GM19395 (cell line): ENCODE results near the gene PGLYRP1.

Experiments
- ATAC-seq: cut with Tn5 transposase; IDR thresholded peaks from one replicate; pipeline ENCODE4 v1.9.1; 2021; ENCODE audit warnings: mild to moderate bottlenecking, moderate library complexity; ENCODE audit not compliant: unreplicated experiment

The PGLYRP1 gene, protein sequence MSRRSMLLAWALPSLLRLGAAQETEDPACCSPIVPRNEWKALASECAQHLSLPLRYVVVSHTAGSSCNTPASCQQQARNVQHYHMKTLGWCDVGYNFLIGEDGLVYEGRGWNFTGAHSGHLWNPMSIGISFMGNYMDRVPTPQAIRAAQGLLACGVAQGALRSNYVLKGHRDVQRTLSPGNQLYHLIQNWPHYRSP

DNA sequence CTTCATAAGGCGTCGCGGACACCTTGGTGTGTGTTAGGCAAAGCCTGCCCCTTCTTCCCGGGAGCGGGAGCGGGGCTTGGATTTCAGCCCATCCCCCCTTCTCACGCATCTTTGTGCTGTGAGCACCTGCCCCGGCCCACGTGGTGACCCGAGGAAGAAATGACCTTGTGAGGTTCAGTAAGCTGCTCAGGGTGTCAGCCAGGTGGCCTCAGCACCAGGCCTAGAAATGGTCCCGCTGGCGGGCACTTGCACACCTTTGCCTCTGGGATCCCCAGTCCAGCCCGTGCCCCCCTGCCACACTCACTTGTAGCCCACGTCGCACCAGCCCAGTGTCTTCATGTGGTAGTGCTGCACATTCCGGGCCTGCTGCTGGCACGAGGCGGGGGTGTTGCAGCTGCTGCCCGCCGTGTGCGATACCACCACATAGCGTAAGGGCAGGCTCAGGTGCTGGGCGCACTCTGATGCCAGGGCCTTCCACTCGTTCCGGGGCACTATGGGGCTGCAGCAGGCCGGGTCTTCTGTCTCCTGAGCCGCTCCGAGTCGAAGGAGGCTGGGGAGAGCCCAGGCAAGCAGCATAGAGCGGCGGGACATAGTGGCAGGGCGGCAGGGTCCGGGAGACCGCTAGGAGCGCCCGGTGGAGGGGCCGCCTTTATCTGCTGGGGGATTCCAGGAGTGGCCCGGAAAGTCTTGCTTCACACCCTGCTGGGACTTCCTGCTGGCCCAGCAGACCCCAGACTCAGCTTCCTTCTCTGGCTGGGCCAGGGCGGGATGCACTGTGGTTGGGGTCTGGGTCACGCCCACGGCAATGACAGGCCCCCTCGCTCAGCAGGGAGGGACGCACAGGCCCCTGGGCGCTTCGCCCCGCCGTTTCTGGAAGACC is at the start of gene PGLYRP1:
TSS of gene PGLYRP1 (minus strand) at position 623 of the 880 bp plus-strand sequence. CDS start at position 591, 32 bp downstream.
- ATAC-seq = no peak

- ATAC-seq = no peak
These were observed 47.0 kb upstream of the PGLYRP1 start for GRCh38 chr19:46069806-46070341.

DNA sequence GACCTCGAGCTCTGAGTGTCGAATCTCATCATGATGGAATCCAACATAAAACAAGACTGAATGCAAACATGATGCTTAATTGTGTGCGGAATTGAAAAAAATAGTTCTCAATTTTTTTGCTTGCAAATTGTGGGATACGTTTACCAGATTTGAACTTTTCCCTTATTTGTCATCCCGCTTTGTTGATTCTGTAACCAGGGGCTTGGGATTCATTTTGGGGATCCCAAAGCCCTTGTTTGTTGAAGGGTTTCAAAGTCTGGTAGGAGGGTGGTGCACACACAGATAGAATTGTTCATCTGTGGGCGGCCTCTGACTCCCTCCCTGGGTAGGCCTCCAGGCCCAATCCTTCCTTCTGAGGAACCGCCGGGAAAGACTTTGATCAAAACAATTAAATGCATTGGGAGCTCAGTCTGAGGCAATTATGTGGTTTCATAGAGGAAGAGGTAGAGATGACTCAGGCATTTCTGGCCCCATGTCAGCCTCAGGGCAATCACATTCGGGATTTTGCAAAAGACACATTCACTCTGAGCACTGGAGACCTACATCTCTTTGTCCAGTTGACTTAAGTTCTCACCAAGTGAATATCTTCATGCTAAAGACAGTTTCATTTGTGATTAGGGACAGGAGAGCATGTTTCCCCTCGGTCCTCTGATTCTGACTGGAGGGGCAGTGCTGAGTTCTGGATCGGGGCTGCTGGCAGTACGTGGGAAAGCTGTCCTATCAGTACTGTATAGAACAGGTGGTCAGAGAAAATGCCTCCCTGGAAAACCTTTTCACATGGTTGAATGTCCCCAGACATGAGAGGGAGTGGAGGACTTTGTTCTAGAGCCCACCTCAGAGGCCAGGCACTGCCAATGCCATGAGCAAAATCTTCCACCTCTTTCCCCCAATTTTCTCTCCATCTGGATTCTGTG is 45.7 kb upstream of the PGLYRP1 start:
- ATAC-seq = no peak

- ATAC-seq = no peak
These were observed 44.8 kb upstream of the PGLYRP1 start for GRCh38 chr19:46067691-46068090.

GRCh38 chr19:46066471-46066870 is 43.6 kb upstream of the PGLYRP1 start:
- no peak for ATAC-seq

DNA sequence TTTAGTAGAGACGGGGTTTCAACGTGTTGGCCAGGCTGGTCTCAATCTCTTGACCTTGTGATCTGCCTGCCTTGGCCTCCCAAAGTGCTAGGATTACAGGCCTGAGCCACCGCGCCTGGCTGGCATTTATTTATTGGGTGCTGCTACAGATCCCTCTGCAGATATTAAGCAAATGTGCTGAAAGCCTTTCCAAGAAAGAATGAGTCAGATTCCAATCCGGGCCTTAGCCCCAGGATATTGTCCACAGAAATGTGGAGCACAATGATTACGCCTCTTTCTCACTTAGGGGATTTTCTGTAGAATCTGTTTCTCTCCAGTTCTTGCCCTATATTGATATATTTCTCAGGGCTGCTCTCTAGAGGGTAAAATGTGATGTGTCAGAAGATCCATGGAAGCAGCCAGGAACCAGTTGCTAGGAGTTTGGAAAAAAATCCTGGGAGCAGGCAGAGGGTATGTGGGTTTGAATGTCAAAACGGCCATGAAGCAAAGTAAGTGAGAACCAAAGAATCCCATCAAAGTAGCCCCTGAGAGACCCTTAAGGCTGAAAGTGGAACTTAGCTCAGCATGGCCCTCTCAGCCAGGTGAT is 42.7 kb upstream of the PGLYRP1 start:
- no peak for ATAC-seq

- no peak for ATAC-seq
These were observed 40.3 kb upstream of the PGLYRP1 start for GRCh38 chr19:46063201-46063600.

DNA sequence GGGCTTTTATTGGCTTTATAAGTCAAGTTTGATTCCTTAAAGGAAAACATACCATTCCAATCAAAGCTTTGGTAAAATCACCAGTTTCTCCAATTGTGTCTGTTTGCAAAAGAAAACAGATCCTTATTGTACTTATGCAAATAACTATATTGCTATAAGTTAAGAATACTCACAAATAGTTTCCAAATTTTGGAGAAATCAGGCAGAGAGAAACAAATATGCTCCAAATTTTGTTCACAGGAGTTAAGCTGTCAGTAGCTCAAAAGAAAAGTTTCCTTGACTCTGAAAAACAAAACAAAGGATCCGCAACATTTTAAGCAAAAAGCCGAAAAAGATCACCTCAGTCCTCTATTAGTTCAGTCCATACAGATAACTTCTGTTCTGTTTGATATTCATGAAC is 37.2 kb upstream of the PGLYRP1 start:
- no peak for ATAC-seq

GRCh38 chr19:46058778-46059177 is 35.9 kb upstream of the PGLYRP1 start:
- ATAC-seq = no peak

- ATAC-seq = no peak
These were observed 33.7 kb upstream of the PGLYRP1 start for GRCh38 chr19:46056536-46056935.

- ATAC-seq = no peak
These were observed 30.0 kb upstream of the PGLYRP1 start for GRCh38 chr19:46052896-46053295.

- no peak for ATAC-seq
These were observed 26.7 kb upstream of the PGLYRP1 start for GRCh38 chr19:46049597-46049996.

GRCh38 chr19:46043519-46043918 is 20.7 kb upstream of the PGLYRP1 start:
- ATAC-seq = no peak

DNA sequence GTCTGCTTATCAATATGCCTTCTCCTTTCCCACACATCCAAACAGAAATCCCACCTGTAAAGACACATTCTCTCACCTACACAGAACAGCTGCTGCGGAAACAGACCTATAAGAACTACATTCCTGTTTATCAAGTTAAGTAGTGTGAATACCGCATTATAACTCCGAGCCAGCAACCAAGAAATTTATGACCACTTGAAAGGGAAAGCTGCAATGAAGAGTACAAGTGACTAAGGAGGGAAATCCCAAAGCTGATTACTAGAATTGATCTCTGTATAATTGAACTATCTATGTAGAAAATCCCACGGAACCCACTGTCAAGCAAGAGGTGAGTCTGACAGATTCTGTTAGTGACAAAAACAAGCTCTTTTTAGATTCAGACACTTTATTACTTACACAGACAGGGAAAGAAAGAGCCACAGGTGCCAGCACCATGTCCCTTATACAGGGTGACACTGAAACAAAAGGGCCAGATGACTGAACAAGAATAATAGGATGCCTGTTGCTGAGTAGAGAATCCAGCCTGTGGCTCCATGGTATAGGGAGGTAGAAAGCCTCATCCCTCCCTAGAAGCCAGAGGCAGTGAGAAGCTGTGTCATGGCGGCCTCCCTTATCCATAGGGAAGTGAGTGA is 19.5 kb upstream of the PGLYRP1 start:
- ATAC-seq = no peak

DNA sequence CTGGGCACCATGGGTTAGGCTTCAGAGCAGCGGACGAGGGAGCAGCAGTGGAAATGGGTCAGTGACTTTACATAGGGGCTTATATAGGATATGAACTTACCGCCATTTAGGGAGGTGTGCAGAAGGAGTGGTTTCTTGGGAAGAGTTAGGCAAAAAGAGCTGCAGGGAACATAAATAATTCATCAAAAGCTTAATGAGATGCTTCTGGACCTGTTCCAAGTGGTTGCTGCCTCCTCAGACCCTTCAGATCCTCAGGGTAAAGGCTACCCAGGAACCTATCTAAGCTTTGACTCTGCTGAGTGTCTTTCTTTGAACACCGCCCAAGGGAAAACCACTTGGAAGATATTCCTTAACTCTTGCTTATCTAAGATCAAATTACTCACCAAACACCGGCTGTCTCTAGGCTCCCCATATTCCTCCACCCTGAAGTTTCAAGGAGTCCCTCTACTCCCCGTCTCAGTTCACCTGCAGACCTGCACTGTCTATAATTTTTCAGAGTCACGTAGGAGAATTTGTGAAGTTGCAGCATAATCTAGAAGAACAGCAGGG is 18.2 kb upstream of the PGLYRP1 start, which contains the start of gene IGFL4:
TSS of gene IGFL4 (minus strand) at position 51 of the 549 bp plus-strand sequence. CDS start at position 11, 40 bp downstream.
- ATAC-seq = no peak

GRCh38 chr19:46040125-46040524 is 17.3 kb upstream of the PGLYRP1 start:
- no peak for ATAC-seq

DNA sequence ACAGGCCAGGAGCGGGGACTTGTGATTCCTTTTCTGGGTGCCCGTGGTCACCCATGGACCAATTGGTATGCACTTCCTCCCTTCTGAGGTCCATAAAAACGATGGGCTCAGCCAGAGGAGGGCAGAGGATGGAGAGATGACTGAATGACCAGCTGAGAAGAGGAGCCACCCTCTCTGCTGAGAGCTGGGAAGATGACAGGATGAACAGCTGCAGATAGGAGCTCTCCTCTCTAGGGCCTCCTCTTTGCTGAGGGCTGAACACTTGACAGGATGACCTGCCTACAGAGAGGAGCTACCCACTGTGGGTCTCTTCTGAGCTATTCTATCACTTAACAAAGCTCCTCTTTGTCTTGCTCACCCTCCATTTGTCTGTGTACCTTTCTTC is 13.9 kb upstream of the PGLYRP1 start:
- ATAC-seq = no peak

- ATAC-seq = no peak
These were observed 13.3 kb upstream of the PGLYRP1 start for GRCh38 chr19:46035986-46036743.

DNA sequence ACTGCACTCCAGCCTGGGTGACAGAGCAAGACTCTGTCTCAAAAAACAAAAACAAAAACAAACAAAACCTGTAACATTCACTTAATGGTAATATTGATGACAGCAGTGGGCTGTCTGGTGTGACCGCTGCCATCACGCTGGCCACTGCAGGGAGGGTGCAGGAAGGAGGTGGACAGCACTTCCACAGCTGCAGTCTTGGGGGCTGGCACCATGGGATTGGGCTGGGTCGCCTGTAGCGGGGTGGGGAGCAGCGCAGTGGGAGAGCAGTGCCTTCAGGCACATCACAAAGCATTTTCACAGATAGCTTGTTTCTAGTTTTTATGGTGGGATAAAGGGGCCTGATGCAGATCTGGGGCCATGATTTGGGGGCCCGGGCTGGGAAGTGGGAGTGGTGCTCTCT is 12.7 kb upstream of the PGLYRP1 start:
- no peak for ATAC-seq
